ENCODE results near the gene TGFBR2.

The TGFBR2 gene

GRCh38 chr3:30598668-30599545, 7.5 kb upstream of the TGFBR2 start:
- Histone ChIP-seq H3K27ac (ENCODE audit: extremely low read depth, low read depth, low read length) (no peak overlapping the region), H3K9me3 (ENCODE audit: control insufficient read depth, insufficient read depth, low read depth, low read length) (no peaks in the 10 kb centered on the region), H3K36me3 (ENCODE audit: control insufficient read depth in 2 of 2, insufficient read depth in 1 of 2, low read length in 2 of 2) (no peaks in the 10 kb centered on the region), H3K4me3 (ENCODE audit: low read depth, low read length) (no peak overlapping the region), H3K4me1 (ENCODE audit: control insufficient read depth, insufficient read depth, low read length) (no peaks in the 10 kb centered on the region)
- ChIA-PET POLR2A (no interaction called here), CTCF (interaction anchor here (1.2 to 1.7 kb wide), 2 partner anchors 16 to 94 kb away, joined by 3 to 5 read pairs; no protein-coding TSS in a partner anchor)
- TF ChIP-seq ZNF449 (tag by site-specific recombination; IDR thresholded peaks at IDR 0.05) (no peak), ZNF266 (tag by site-specific recombination; IDR thresholded peaks at IDR 0.05; ENCODE audit: low read depth) (no peak), ZNF19 (tag by site-specific recombination; IDR thresholded peaks at IDR 0.05; ENCODE audit: low read depth) (no peak), ZNF311 (tag by site-specific recombination; IDR thresholded peaks at IDR 0.05; ENCODE audit: borderline replicate concordance) (no peak), ZNF121 (tag by site-specific recombination; IDR thresholded peaks at IDR 0.05) (no peak), ZNF621 (tag by site-specific recombination; IDR thresholded peaks at IDR 0.05) (no peak), HOXC10 (CRISPR knock-in tag; IDR thresholded peaks at IDR 0.05) (no peak), ZNF416 (tag by site-specific recombination; IDR thresholded peaks at IDR 0.05) (no peak)

GRCh38 chr3:30600572-30600971, 5.8 kb upstream of the TGFBR2 start:
- Histone ChIP-seq H3K27ac (ENCODE audit: extremely low read depth, low read depth, low read length) (no peak overlapping the region), H3K4me3 (ENCODE audit: low read depth, low read length) (no peak overlapping the region), H3K9me3 (ENCODE audit: control insufficient read depth, insufficient read depth, low read depth, low read length) (no peaks in the 10 kb centered on the region), H3K4me1 (ENCODE audit: control insufficient read depth, insufficient read depth, low read length) (no peaks in the 10 kb centered on the region), H3K36me3 (ENCODE audit: control insufficient read depth in 2 of 2, insufficient read depth in 1 of 2, low read length in 2 of 2) (no peaks in the 10 kb centered on the region)
- POLR2A ChIA-PET: no interaction called here
- CTCF ChIA-PET: no interaction called here
- TF ChIP-seq REPIN1 (tag by site-specific recombination; IDR thresholded peaks at IDR 0.05; ENCODE audit: low read depth) (no peak), ZSCAN23 (tag by site-specific recombination; IDR thresholded peaks at IDR 0.05) (no peak), ZNF624 (tag by site-specific recombination; IDR thresholded peaks at IDR 0.05) (no peak), ZNF423 (tag by site-specific recombination; IDR thresholded peaks at IDR 0.05) (no peak), KLF7 (tag by site-specific recombination; IDR thresholded peaks at IDR 0.05; ENCODE audit: borderline replicate concordance) (no peak), ZNF654 (tag by site-specific recombination; IDR thresholded peaks at IDR 0.05; ENCODE audit: low read depth) (no peak), ZNF596 (tag by site-specific recombination; IDR thresholded peaks at IDR 0.05) (no peak), ELK4 (IDR thresholded peaks at IDR 0.05; ENCODE audit: borderline replicate concordance, low read depth, low read length) (no peak), RBAK (tag by site-specific recombination; IDR thresholded peaks at IDR 0.05) (no peak), ZNF121 (tag by site-specific recombination; IDR thresholded peaks at IDR 0.05) (no peak), ZNF169 (tag by site-specific recombination; IDR thresholded peaks at IDR 0.05) (no peak), SALL2 (tag by site-specific recombination; IDR thresholded peaks at IDR 0.05; ENCODE audit: borderline replicate concordance) (no peak), ZBTB20 (tag by site-specific recombination; IDR thresholded peaks at IDR 0.05) (no peak), ZFP41 (tag by site-specific recombination; IDR thresholded peaks at IDR 0.05; ENCODE audit: borderline replicate concordance) (no peak), ZNF350 (tag by site-specific recombination; IDR thresholded peaks at IDR 0.05) (no peak), ZNF561 (tag by site-specific recombination; IDR thresholded peaks at IDR 0.05; ENCODE audit: borderline replicate concordance) (no peak)

Measured in HEK293 (cell line).